OCI-LY7 (cell line): ENCODE results near the gene AGFG2.

Experiments used
- EZH2phosphoT487 ChIP-seq: fragments of 200-600 bp; sonication (generic); IDR thresholded peaks from 2 replicates; pipeline ENCODE4 v1.6.1; 2018; ENCODE audit warnings: low read depth, borderline replicate concordance, mild to moderate bottlenecking, mixed run types, antibody characterized with exemption, low read length, moderate library complexity, mixed read lengths
- TF ChIP-seq, protein P1 (sequence below): fragments of 200-600 bp; sonication (generic); conservative IDR thresholded peaks from 2 replicates; pipeline ENCODE4 v1.5.1; 2014; ENCODE audit warnings: mild to moderate bottlenecking, antibody characterized with exemption, low read length, moderate library complexity, mixed read lengths

DNA sequence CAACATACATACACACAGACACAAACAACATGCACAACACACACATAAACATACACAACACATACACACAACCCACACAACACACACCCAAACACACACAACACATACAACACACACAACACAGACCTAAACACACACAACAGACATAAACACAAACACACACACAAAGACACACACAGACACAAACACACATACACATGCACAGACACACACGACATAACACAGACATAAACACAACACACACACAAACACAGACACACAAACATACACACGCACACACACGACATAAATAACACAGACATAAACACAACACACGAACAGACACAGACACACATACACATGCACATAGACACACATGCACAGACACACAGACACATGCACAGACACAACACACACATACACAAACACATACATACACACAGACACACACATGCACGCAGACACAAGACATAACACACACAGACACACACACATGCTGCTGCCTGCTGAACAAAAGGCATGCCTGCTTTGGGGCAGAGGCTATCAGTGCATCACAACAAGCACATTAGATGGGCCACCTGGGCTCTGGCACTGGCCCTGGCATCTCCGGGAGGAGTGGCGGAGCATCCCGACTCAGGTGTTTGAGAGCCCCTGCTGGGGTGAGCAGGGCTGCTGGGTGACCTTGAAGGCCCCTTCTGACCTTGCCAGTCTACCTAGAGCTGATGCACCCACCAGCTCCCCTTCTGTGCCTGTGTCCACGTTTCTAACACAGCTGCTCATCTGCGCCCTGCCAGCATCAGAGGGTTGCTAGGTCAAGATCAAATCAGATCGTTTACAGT is 41.7 kb downstream of the AGFG2 start:
- no peak for TF ChIP-seq EZH2phosphoT487
- TF ChIP-seq, protein P1, sequence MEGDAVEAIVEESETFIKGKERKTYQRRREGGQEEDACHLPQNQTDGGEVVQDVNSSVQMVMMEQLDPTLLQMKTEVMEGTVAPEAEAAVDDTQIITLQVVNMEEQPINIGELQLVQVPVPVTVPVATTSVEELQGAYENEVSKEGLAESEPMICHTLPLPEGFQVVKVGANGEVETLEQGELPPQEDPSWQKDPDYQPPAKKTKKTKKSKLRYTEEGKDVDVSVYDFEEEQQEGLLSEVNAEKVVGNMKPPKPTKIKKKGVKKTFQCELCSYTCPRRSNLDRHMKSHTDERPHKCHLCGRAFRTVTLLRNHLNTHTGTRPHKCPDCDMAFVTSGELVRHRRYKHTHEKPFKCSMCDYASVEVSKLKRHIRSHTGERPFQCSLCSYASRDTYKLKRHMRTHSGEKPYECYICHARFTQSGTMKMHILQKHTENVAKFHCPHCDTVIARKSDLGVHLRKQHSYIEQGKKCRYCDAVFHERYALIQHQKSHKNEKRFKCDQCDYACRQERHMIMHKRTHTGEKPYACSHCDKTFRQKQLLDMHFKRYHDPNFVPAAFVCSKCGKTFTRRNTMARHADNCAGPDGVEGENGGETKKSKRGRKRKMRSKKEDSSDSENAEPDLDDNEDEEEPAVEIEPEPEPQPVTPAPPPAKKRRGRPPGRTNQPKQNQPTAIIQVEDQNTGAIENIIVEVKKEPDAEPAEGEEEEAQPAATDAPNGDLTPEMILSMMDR = no peak
